GM18526 (cell line): Measurements from ENCODE around the gene ILF3.

ENCODE experiments used
- POLR2A ChIP-seq: IDR thresholded peaks from 3 replicates; pipeline ENCODE4 v1.6.1; 2011; ENCODE audit not compliant: insufficient read length; ENCODE audit errors: extremely low read depth

Gene ILF3

GRCh38 chr19:10683064-10683426, 28.9 kb downstream of the ILF3 start:
- TF ChIP-seq POLR2A: no peak

- no peak for TF ChIP-seq POLR2A
Measured at GRCh38 chr19:10683582-10683981, 29.4 kb downstream of the ILF3 start.

- TF ChIP-seq POLR2A: no peak
Measured at GRCh38 chr19:10685210-10685609, 31.1 kb downstream of the ILF3 start.

GRCh38 chr19:10686193-10686592, 32.0 kb downstream of the ILF3 start:
- TF ChIP-seq POLR2A: no peak

GRCh38 chr19:10686661-10687517, 32.7 kb downstream of the ILF3 start:
- TF ChIP-seq POLR2A: no peak

GRCh38 chr19:10687518-10688288, 33.6 kb downstream of the ILF3 start:
- no peak for TF ChIP-seq POLR2A

- no peak for TF ChIP-seq POLR2A
Measured at GRCh38 chr19:10688545-10689280, 34.6 kb downstream of the ILF3 start.

GRCh38 chr19:10690341-10690781, 36.2 kb downstream of the ILF3 start:
- no peak for TF ChIP-seq POLR2A

- TF ChIP-seq POLR2A: peak; percentile 15
Measured at GRCh38 chr19:10691178-10691881, 37.2 kb downstream of the ILF3 start.

GRCh38 chr19:10691883-10692282, 37.7 kb downstream of the ILF3 start:
- TF ChIP-seq POLR2A: no peak

- no peak for TF ChIP-seq POLR2A
Measured at GRCh38 chr19:10692673-10693264, 38.6 kb downstream of the ILF3 start.

GRCh38 chr19:10694706-10695307, 40.7 kb downstream of the ILF3 start:
- TF ChIP-seq POLR2A: no peak

- no peak for TF ChIP-seq POLR2A
Measured at GRCh38 chr19:10695401-10696398, 41.6 kb downstream of the ILF3 start.
